MCF 10A (cell line): ENCODE measurements around the gene STK32B. TPM values are rescaled to one million over a fixed set of nuclear protein-coding genes. Genes with fewer than 3 reads are reported as not detected.

Experiments
- BruUV-seq: library from RNA; stranded (reverse); fragments of 400-500 nt; replicated peaks from 2 replicates; lab custom pipeline; 2021; lab: Mats Ljungman, UMichigan
- CTCF ChIA-PET: fragments of 300-600 bp; sonication (Branson Sonifier 250); formaldehyde crosslinking; extraction: SDS; loops from one replicate; lab custom pipeline; 2021; ENCODE audit warnings: antibody characterized with exemption, inconsistent platforms; lab: Yijun Ruan, JAX
- POLR2A ChIA-PET: fragments of 300-600, 350-650 bp; sonication (Branson Sonifier 250); formaldehyde crosslinking; extraction: SDS; loops from one replicate; lab custom pipeline; 2020; ENCODE audit warnings: antibody characterized with exemption, inconsistent platforms; lab: Yijun Ruan, JAX
- DNase-seq: peaks from one replicate; pipeline ENCODE4 v3.0.0-alpha.2; 2018; ENCODE audit not compliant: unreplicated experiment
- H3K27ac Mint-ChIP-seq: one replicate; pipeline ENCODE4 v1.8.0; 2022; ENCODE audit warnings: mild to moderate bottlenecking, low read depth, mixed read lengths; ENCODE audit not compliant: unreplicated experiment
- H3K27me3 Mint-ChIP-seq: one replicate; pipeline ENCODE4 v1.8.0; 2022; ENCODE audit warnings: mixed read lengths; ENCODE audit not compliant: insufficient read depth, unreplicated experiment
- H3K36me3 Mint-ChIP-seq: one replicate; pipeline ENCODE4 v1.8.0; 2022; ENCODE audit warnings: mild to moderate bottlenecking, moderate library complexity, mixed read lengths; ENCODE audit not compliant: insufficient read depth, unreplicated experiment
- H3K4me1 Mint-ChIP-seq: one replicate; pipeline ENCODE4 v1.8.0; 2022; ENCODE audit warnings: mixed read lengths; ENCODE audit not compliant: insufficient read depth, unreplicated experiment
- H3K4me3 Mint-ChIP-seq: one replicate; pipeline ENCODE4 v1.8.0; 2022; ENCODE audit warnings: mild to moderate bottlenecking, moderate library complexity, mixed read lengths; ENCODE audit not compliant: unreplicated experiment
- H3K9me3 Mint-ChIP-seq: one replicate; pipeline ENCODE4 v1.8.0; 2022; ENCODE audit warnings: mixed read lengths; ENCODE audit not compliant: unreplicated experiment
- CTCF ChIP-seq: fragments of 200-600 bp; IDR thresholded peaks from one replicate; pipeline ENCODE4 v1.8.0; 2022; ENCODE audit warnings: antibody characterized with exemption, mild to moderate bottlenecking; ENCODE audit not compliant: unreplicated experiment
- intact Hi-C: fragments of 100-400 bp; cut with micrococcal nuclease; formaldehyde crosslinking; loops from 2 replicates; pipeline ENCODE4 v1.14.1; 2022
- total RNA-seq: library from RNA; stranded (reverse); gene quantifications from 2 replicates; pipeline ENCODE4 v1.2.3, GENCODE V29; 2022

Gene STK32B
- total RNA-seq, 1 experiment from 2014 or later: not detected

GRCh38 chr4:5199912-5200311 is 148.6 kb downstream of the STK32B start:
- no TSS peak for BruUV-seq
- no peak for DNase-seq
- Mint-ChIP-seq H3K27ac (no peak overlapping the region), H3K4me1 (no peaks in the 10 kb centered on the region), H3K9me3 (peaks cover 20% of the 10 kb centered on the region), H3K36me3 (no peaks in the 10 kb centered on the region), H3K27me3 (no peaks in the 10 kb centered on the region), H3K4me3 (no peak overlapping the region)
- no peak for TF ChIP-seq CTCF
- POLR2A ChIA-PET: no interaction called here
- intact Hi-C loops: no loop called here
- CTCF ChIA-PET: interaction anchor here (0.6 kb wide), 1 partner anchor 77 kb away, joined by 3 read pairs; no protein-coding TSS in a partner anchor

- no TSS peak for BruUV-seq
- Mint-ChIP-seq H3K4me1 (no peaks in the 10 kb centered on the region), H3K27me3 (no peaks in the 10 kb centered on the region), H3K9me3 (peaks cover 20% of the 10 kb centered on the region), H3K27ac (no peak overlapping the region), H3K4me3 (no peak overlapping the region), H3K36me3 (no peaks in the 10 kb centered on the region)
- TF ChIP-seq CTCF: no peak
- intact Hi-C loops: no loop called here
- ChIA-PET POLR2A (no interaction called here), CTCF (interaction anchor here (0.6 kb wide), 1 partner anchor 78 kb away, joined by 3 read pairs; no protein-coding TSS in a partner anchor)
- DNase-seq: no peak
These were observed 149.2 kb downstream of the STK32B start for GRCh38 chr4:5200513-5200912.

GRCh38 chr4:5203309-5203992 is 152.2 kb downstream of the STK32B start:
- ChIA-PET CTCF (no interaction called here), POLR2A (no interaction called here)
- no TSS peak for BruUV-seq
- no peak for TF ChIP-seq CTCF
- DNase-seq: no peak
- intact Hi-C loops: no loop called here
- no peak overlapping the region for H3K4me3 Mint-ChIP-seq
- H3K36me3 Mint-ChIP-seq: peaks cover 5% of the 10 kb centered on the region
- H3K27ac Mint-ChIP-seq: no peak overlapping the region
- H3K27me3 Mint-ChIP-seq: no peaks in the 10 kb centered on the region
- no peaks in the 10 kb centered on the region for H3K4me1 Mint-ChIP-seq
- H3K9me3 Mint-ChIP-seq: peaks cover 20% of the 10 kb centered on the region

DNA sequence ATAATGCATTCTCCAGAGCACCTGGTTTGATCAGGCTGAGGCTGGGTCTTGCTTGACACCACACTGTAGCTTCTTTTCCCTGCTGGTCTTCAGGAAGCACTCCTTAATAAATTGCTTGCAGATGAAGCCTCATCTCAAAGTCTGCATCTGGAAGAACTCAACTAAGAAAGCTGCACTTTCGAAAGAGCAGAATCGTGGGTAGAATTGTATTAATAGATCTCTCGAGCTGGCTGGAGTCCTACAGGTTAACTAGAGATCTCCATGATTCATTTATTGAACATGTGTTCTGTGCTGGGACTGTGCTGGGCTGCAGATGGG is 152.7 kb downstream of the STK32B start:
- no peak overlapping the region for H3K4me3 Mint-ChIP-seq
- CTCF ChIA-PET: no interaction called here
- H3K27me3 Mint-ChIP-seq: no peaks in the 10 kb centered on the region
- no peaks in the 10 kb centered on the region for H3K4me1 Mint-ChIP-seq
- POLR2A ChIA-PET: no interaction called here
- H3K27ac Mint-ChIP-seq: no peak overlapping the region
- H3K9me3 Mint-ChIP-seq: peaks cover 20% of the 10 kb centered on the region
- no peak for DNase-seq
- TF ChIP-seq CTCF: no peak
- intact Hi-C loops: no loop called here
- BruUV-seq: no TSS peak
- peaks cover 5% of the 10 kb centered on the region for H3K36me3 Mint-ChIP-seq
